Glutamatergic neuron (in vitro differentiated cells): ENCODE data around the gene NIBAN1. TPM values are rescaled to one million over a fixed set of nuclear protein-coding genes. Genes with fewer than 3 reads are reported as not detected.

ENCODE experiments used
- DNase-seq: peaks from one replicate; pipeline ENCODE4 v3.0.0; 2022
- H3K27ac Mint-ChIP-seq: one replicate; pipeline ENCODE4 v1.8.0; 2020; ENCODE audit warnings: mild to moderate bottlenecking, mixed read lengths, inconsistent platforms; ENCODE audit not compliant: unreplicated experiment
- H3K27me3 Mint-ChIP-seq: one replicate; pipeline ENCODE4 v1.8.0; 2020; ENCODE audit warnings: mild to moderate bottlenecking, moderate library complexity, mixed read lengths, inconsistent platforms; ENCODE audit not compliant: unreplicated experiment
- H3K36me3 Mint-ChIP-seq: one replicate; pipeline ENCODE4 v1.8.0; 2020; ENCODE audit warnings: mild to moderate bottlenecking, mixed read lengths, inconsistent platforms; ENCODE audit not compliant: unreplicated experiment
- H3K4me1 Mint-ChIP-seq: one replicate; pipeline ENCODE4 v1.8.0; 2020; ENCODE audit warnings: mild to moderate bottlenecking, low read depth, mixed read lengths, inconsistent platforms; ENCODE audit not compliant: unreplicated experiment
- H3K4me3 Mint-ChIP-seq: one replicate; pipeline ENCODE4 v1.8.0; 2020; ENCODE audit warnings: mild to moderate bottlenecking, mixed read lengths, inconsistent platforms; ENCODE audit not compliant: unreplicated experiment
- H3K9me3 Mint-ChIP-seq: one replicate; pipeline ENCODE4 v1.8.0; 2020; ENCODE audit warnings: mild to moderate bottlenecking, moderate library complexity, mixed read lengths, inconsistent platforms; ENCODE audit not compliant: unreplicated experiment
- total RNA-seq: library from RNA; stranded (reverse); fragmentation: NEBNext Ultra II Directional; extraction: Animal tissue kit (Norgen Biotek cat#: 25700); gene quantifications from one replicate; pipeline ENCODE4 v1.2.1, GENCODE V29; 2021; ENCODE audit not compliant: unreplicated experiment
- TF ChIP-seq, protein P1 (sequence below): fragments of 200-600 bp; sonication (generic); IDR thresholded peaks from one replicate; pipeline ENCODE4 v1.5.0; 2021; ENCODE audit not compliant: partially characterized antibody, unreplicated experiment

NIBAN1 gene
- total RNA-seq, 1 donor from 2014 or later, result 2.4 TPM

DNA sequence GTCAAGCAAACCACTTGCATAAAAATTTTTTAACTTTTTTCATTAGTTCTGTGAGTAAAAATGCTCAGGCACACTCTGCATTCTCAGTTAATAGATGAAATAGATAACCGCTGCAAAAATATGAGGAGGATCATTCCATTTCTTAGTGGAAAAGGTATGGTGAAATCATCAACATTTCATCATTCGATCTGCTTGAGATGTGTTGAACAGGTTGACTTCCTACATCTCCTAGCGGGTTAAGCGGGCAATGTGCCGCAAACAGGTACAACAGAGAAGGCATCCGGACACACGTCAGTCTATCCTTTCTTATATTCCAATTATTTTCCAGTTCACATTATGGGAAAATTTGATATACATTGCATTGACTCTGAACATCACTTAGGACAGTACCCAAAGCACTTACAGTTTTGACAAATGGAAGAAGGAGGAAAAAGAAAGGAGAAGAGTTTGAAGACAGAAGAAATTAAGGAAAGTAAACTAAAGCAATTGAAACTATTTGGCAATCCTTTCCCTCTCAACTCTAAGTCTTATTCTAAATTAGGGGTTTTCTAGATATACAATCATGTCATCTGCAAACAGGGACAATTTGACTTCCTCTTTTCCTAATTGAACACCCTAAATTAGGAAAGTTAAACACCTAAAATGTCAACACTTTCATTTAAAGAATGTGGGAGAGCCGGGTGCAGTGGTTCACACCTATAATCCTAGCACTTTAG lies 33.5 kb downstream of the NIBAN1 start:
- DNase-seq, result no peak
- Mint-ChIP-seq H3K9me3 (no peaks in the 10 kb centered on the region), H3K27ac (no peak overlapping the region), H3K27me3 (no peaks in the 10 kb centered on the region), H3K4me1 (peaks cover 4% of the 10 kb centered on the region), H3K4me3 (no peak overlapping the region), H3K36me3 (no peaks in the 10 kb centered on the region)
- TF ChIP-seq, protein P1, sequence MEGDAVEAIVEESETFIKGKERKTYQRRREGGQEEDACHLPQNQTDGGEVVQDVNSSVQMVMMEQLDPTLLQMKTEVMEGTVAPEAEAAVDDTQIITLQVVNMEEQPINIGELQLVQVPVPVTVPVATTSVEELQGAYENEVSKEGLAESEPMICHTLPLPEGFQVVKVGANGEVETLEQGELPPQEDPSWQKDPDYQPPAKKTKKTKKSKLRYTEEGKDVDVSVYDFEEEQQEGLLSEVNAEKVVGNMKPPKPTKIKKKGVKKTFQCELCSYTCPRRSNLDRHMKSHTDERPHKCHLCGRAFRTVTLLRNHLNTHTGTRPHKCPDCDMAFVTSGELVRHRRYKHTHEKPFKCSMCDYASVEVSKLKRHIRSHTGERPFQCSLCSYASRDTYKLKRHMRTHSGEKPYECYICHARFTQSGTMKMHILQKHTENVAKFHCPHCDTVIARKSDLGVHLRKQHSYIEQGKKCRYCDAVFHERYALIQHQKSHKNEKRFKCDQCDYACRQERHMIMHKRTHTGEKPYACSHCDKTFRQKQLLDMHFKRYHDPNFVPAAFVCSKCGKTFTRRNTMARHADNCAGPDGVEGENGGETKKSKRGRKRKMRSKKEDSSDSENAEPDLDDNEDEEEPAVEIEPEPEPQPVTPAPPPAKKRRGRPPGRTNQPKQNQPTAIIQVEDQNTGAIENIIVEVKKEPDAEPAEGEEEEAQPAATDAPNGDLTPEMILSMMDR, result no peak

DNA sequence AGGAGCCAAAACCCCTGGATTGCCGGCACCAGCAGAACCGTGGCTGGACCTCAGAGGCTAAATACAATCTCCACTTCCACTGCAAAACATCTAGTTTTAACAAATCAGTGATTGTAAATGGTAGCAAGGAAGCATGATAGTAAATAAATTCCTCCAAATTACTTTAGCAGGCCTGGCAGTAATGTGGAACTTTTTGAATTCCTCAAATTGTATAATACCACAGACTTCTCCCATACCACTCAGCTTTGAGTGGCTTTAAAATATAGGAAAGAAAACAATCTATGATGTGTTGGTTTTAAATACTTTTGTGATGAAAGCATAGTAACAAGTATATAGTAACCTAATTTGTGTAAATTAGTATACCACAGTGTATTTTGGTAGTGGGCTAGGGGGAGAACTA lies 34.1 kb downstream of the NIBAN1 start:
- TF ChIP-seq, protein P1, result no peak
- no peaks in the 10 kb centered on the region for H3K9me3 Mint-ChIP-seq

DNA sequence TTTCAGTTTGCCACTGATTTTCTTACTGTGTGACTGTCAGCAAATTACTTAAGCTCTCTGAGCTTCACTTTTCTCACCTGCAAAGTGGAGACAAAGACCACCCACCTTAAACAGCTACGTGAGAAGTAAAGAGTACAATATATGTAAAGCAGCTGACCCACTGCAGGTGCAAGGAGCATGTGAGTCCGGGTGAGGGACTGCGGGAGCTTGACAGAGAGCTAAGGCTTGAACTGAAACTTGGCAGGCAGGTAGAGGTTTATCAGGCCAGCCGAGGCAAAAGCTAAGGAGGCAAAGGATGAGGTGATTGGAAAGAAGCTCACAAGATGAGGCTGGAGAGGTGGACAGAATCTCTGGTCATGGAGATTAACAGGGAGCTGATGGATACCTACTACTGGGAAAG lies 36.6 kb downstream of the NIBAN1 start:
- TF ChIP-seq, protein P1, result no peak
- H3K27me3 Mint-ChIP-seq, result no peaks in the 10 kb centered on the region
- H3K4me3 Mint-ChIP-seq, result no peak overlapping the region
- no peaks in the 10 kb centered on the region for H3K36me3 Mint-ChIP-seq
- no peaks in the 10 kb centered on the region for H3K9me3 Mint-ChIP-seq
- DNase-seq, result no peak
- H3K27ac Mint-ChIP-seq, result no peak overlapping the region
- no peaks in the 10 kb centered on the region for H3K4me1 Mint-ChIP-seq

More for the DNA sequence above, 34.1 kb downstream of the NIBAN1 start:
- DNase-seq, result no peak
- no peaks in the 10 kb centered on the region for H3K27me3 Mint-ChIP-seq
- no peak overlapping the region for H3K27ac Mint-ChIP-seq
- no peaks in the 10 kb centered on the region for H3K36me3 Mint-ChIP-seq
- H3K4me1 Mint-ChIP-seq, result no peaks in the 10 kb centered on the region
- H3K4me3 Mint-ChIP-seq, result no peak overlapping the region

DNA sequence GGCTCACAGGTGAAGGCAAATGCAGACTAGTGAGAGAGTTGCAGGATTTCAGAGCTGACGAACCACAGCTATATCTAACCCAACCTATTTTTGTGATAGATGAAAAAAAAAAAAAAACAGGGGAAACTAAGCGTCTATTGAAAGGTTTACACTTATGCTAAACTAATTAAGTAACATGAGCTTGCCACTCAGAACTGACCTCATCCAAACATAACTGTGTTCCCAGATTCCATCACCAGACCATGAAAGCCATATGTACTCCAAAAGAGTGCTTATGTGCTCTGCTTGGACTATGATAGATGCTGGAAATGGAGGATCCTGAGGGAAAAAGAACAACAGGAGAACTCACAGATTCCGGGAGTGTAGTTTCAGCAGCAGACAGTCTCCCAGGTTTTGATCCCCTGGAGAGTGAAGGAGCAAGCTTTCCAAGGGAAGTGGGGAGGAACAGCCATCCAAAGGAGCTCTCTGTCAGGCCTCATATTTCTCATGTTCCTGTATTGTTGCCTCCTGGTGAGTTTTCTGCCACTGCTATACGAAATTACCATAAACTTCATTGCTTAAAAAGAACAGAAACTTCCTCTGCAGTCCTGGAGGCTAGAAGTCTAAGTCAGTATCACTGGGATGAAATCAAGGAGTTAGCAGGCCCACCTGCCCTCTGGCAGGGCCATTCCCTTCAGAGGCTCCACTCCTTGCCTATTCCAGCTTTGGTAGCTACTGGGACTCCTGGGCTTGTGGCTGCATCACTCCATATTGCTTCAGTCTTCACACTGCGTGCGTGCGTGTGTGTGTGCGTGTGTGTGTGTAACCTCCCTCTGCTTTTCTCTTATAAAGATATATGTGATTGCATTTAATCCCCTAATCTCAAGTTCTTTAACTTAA lies 38.1 kb downstream of the NIBAN1 start:
- Mint-ChIP-seq H3K9me3 (no peaks in the 10 kb centered on the region), H3K4me1 (no peaks in the 10 kb centered on the region), H3K36me3 (no peaks in the 10 kb centered on the region), H3K4me3 (no peak overlapping the region), H3K27ac (no peak overlapping the region), H3K27me3 (no peaks in the 10 kb centered on the region)
- no peak for DNase-seq
- TF ChIP-seq, protein P1, result no peak

DNA sequence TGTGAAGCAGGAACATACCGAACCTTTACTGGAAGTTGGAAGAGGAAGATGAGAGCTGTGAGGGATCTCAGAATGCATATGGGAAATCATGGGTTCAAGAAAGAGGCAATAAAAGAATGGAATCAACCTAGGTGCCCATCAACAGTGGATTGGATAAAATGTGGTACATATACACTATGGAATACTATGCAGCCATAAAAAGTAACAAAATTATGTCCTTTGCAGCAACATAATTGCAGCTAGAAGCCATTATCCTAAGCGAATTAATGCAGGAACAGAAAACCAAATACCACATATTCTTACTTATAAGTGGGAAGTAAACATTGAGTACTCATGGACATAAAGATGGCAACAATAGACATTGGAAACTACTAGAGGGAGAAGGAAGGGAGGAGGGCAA lies 40.4 kb downstream of the NIBAN1 start:
- no peak overlapping the region for H3K27ac Mint-ChIP-seq
- H3K27me3 Mint-ChIP-seq, result no peaks in the 10 kb centered on the region
- no peaks in the 10 kb centered on the region for H3K4me1 Mint-ChIP-seq
- TF ChIP-seq, protein P1, result no peak
- no peaks in the 10 kb centered on the region for H3K36me3 Mint-ChIP-seq
- DNase-seq, result no peak
- H3K9me3 Mint-ChIP-seq, result no peaks in the 10 kb centered on the region
- H3K4me3 Mint-ChIP-seq, result no peak overlapping the region
